ENCODE data around the gene CNTN4.
"Not testable (repeated sequence)": the region's sequence is repeated elsewhere in the genome, so short reads cannot be mapped to it uniquely, and the experiment has no call there.

The CNTN4 gene

GRCh38 chr3:2992534-2992933, 893.9 kb downstream of the CNTN4 start:
- ATAC-seq: no peak

GRCh38 chr3:2993130-2993529, 894.5 kb downstream of the CNTN4 start:
- ATAC-seq: not testable (repeated sequence)

GRCh38 chr3:2993736-2994135, 895.1 kb downstream of the CNTN4 start:
- no peak for ATAC-seq

GRCh38 chr3:2995195-2995594, 896.5 kb downstream of the CNTN4 start:
- no peak for ATAC-seq

GRCh38 chr3:3005146-3005744, 906.6 kb downstream of the CNTN4 start:
- ATAC-seq: no peak

- ATAC-seq: no peak
Observed at GRCh38 chr3:3013317-3014052, 914.8 kb downstream of the CNTN4 start.

GRCh38 chr3:3015185-3016089, 916.8 kb downstream of the CNTN4 start:
- ATAC-seq: no peak

GRCh38 chr3:3016226-3016625, 917.6 kb downstream of the CNTN4 start:
- no peak for ATAC-seq

GRCh38 chr3:3020209-3020608, 921.5 kb downstream of the CNTN4 start:
- ATAC-seq: no peak

GRCh38 chr3:3023111-3023745, 924.6 kb downstream of the CNTN4 start:
- no peak for ATAC-seq

GRCh38 chr3:3027976-3028567, 929.4 kb downstream of the CNTN4 start:
- ATAC-seq: peak; percentile 65 to 72

GRCh38 chr3:3031326-3031725, 932.7 kb downstream of the CNTN4 start:
- no peak for ATAC-seq

- ATAC-seq: no peak
Observed at GRCh38 chr3:3037156-3037555, 938.5 kb downstream of the CNTN4 start.

- no peak for ATAC-seq
Observed at GRCh38 chr3:3038201-3038991, 939.7 kb downstream of the CNTN4 start.

GRCh38 chr3:3053974-3054373, 955.3 kb downstream of the CNTN4 start:
- ATAC-seq: no peak

- ATAC-seq: no peak
Observed at GRCh38 chr3:3059645-3060044, 961.0 kb downstream of the CNTN4 start.

GRCh38 chr3:3064297-3064696, 965.6 kb downstream of the CNTN4 start:
- ATAC-seq: no peak

- no peak for ATAC-seq
Observed at GRCh38 chr3:3065876-3066275, 967.2 kb downstream of the CNTN4 start.

- ATAC-seq: no peak
Observed at GRCh38 chr3:3066378-3066777, 967.7 kb downstream of the CNTN4 start.

GRCh38 chr3:3066910-3067309, 968.2 kb downstream of the CNTN4 start:
- ATAC-seq: no peak

GRCh38 chr3:3068358-3068881, 969.8 kb downstream of the CNTN4 start:
- no peak for ATAC-seq

GRCh38 chr3:3069723-3070122, 971.1 kb downstream of the CNTN4 start:
- no peak for ATAC-seq

Data from activated CD4-positive, CD25-positive, alpha-beta regulatory T cell treated with anti-CD3 and anti-CD28 coated beads, Interleukin-2, amount 50 U/mL, for 24 hours (primary cell).